ENCODE results near the gene CNGA3. TPM values are rescaled to one million over a fixed set of nuclear protein-coding genes. Genes with fewer than 3 reads are reported as not detected.
A peak's percentile ranks its signal among the peaks of the same experiment; 100 is the strongest.

Gene CNGA3
- total and polyA plus RNA-seq, 2 of the 8 experiments (the other 6 are each of a cell fraction or from before 2014, with no cell fraction given) = 0.02 TPM; not detected in 1

DNA sequence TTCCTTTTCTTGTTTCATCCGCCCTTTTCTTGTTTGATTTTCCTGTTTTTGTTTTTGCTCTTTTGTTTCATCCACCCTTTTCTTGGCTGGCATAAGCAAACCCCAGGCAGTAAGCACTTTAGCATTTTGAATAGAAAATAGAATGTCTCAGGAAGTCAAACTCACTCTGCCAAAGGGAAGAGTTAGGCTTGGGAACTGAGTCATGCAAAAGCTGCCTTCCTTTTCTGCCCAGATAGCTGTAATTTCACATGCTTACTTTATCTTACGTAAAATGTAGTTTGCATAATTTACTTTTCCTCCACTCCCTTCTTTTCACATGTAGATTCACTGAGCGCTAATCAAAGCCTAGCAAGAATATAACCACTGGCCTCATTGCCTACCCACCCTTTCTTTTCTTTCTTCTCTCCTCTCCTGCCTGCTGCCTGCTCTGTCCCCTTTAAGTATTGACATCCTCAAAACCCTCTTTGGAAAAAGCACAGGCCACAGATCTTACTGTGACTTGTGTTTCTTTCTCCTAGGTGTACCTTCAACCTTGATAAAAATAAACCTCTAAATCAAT, 48.4 kb downstream of the CNGA3 start:
- WGBS, 2 experiments (ENCODE audit: extremely low coverage in 1 of 2, insufficient coverage in 1 of 2, insufficient read length in 1 of 2, insufficient replicate concordance in 2 of 2, low coverage in 1 of 2, low lambda C conversion rate in 2 of 2, missing lambda C conversion rate in 1 of 2) = 31% methylated on average over 3 of the region's 3 CpGs; no CpG with 5 or more reads in 1 of the 2 experiments

More for the DNA sequence above, 48.4 kb downstream of the CNGA3 start:
- Histone ChIP-seq H3K4me1 (replicated peaks in 1 of 4; ENCODE audit: control insufficient read depth in 3 of 4, insufficient read depth in 4 of 4, low read length in 3 of 4) (peaks cover 0 to 4% (median 0%) of the 10 kb centered on the region in 4 experiments; a peak in 2 of 7 replicates), H3K56ac (replicated peaks; ENCODE audit: insufficient read length, low read depth, low read length) (no peak overlapping the region), H3K36me3 (ENCODE audit: control insufficient read depth in 2 of 4, insufficient read depth in 4 of 4, low read length in 3 of 4) (no peaks in the 10 kb centered on the region), H3K4ac (replicated peaks; ENCODE audit: insufficient read length, low read depth, low read length) (no peak overlapping the region), H4K5ac (ENCODE audit: insufficient read length, low read depth, low read length) (no peak overlapping the region), H3K27me3 (replicated peaks in 1 of 4; ENCODE audit: control insufficient read depth in 3 of 4, extremely low read depth in 1 of 4, insufficient read depth in 3 of 4, low read length in 3 of 4) (peaks cover 0 to 2% (median 0%) of the 10 kb centered on the region in 4 experiments; a peak in 2 of 7 replicates), H3K14ac (ENCODE audit: insufficient read length) (no peak overlapping the region), H2BK5ac (ENCODE audit: low read depth, low read length) (no peak overlapping the region), H2BK20ac (ENCODE audit: low read length) (no peak overlapping the region), H4K8ac (ENCODE audit: extremely low read depth, insufficient read depth, low read length) (no peak overlapping the region), H2AFZ (ENCODE audit: low read length) (no peak overlapping the region), H2BK12ac (ENCODE audit: low read depth, low read length) (no peak overlapping the region), H3K18ac (ENCODE audit: extremely low read depth, low read length) (no peak overlapping the region), H3K9ac (replicated peaks in 1 of 4; ENCODE audit: extremely low read depth in 1 of 4, low read depth in 3 of 4, low read length in 3 of 4) (no peak overlapping the region), H3K4me3 (ENCODE audit: extremely low read depth in 1 of 4, insufficient read depth in 2 of 4, low read depth in 3 of 4, low read length in 4 of 4) (no peak overlapping the region), H2BK15ac (ENCODE audit: low read length) (no peak overlapping the region), H3K4me2 (ENCODE audit: insufficient read depth in 1 of 2, low read depth in 2 of 2, low read length in 2 of 2) (peak overlapping the region; percentile 14 to 25; a peak in 2 of 4 replicates), H3K23me2 (ENCODE audit: low read depth, low read length) (no peaks in the 10 kb centered on the region), H4K20me1 (replicated peaks in 1 of 2; ENCODE audit: control insufficient read depth in 1 of 2, insufficient read depth in 2 of 2, low read length in 2 of 2) (no peaks in the 10 kb centered on the region), H4K91ac (replicated peaks; ENCODE audit: insufficient read length, low read length) (no peak overlapping the region), H2BK120ac (replicated peaks; ENCODE audit: low read depth, low read length) (no peak overlapping the region), H3K9me3 (ENCODE audit: insufficient read depth in 2 of 2, low read depth in 1 of 2, low read length in 1 of 2) (no peaks in the 10 kb centered on the region; a peak in 1 of 4 replicates), H2AK5ac (ENCODE audit: low read depth, low read length) (no peak overlapping the region), H3K79me2 (ENCODE audit: control insufficient read depth in 1 of 2, insufficient read depth in 2 of 2, low read length in 2 of 2) (no peaks in the 10 kb centered on the region), H3K23ac (ENCODE audit: insufficient read length) (no peak overlapping the region), H3K27ac (ENCODE audit: low read depth, low read length) (no peak overlapping the region), H3K79me1 (ENCODE audit: low read depth, low read length) (no peaks in the 10 kb centered on the region)
- POLR2A ChIA-PET (ENCODE audit: partially characterized antibody) = no interaction called here
- FAIRE-seq = peak; percentile 55
- no peak for TF ChIP-seq POLR2AphosphoS5 (IDR thresholded peaks at IDR 0.05; ENCODE audit: low read depth, low read length)
- DNase-seq (ENCODE audit: low read depth in 1 of 2, low spot score in 2 of 2) = no peak
- CTCF ChIA-PET (ENCODE audit: partially characterized antibody) = no interaction called here
